GM18861 (cell line): Measurements from ENCODE around the gene CCL15.
"Not testable (repeated sequence)": the region's sequence is repeated elsewhere in the genome, so short reads cannot be mapped to it uniquely, and the experiment has no call there.

Source experiments
- ATAC-seq: cut with Tn5 transposase; IDR thresholded peaks from one replicate; pipeline ENCODE4 v1.9.1; 2021; ENCODE audit not compliant: unreplicated experiment

The CCL15 gene

DNA sequence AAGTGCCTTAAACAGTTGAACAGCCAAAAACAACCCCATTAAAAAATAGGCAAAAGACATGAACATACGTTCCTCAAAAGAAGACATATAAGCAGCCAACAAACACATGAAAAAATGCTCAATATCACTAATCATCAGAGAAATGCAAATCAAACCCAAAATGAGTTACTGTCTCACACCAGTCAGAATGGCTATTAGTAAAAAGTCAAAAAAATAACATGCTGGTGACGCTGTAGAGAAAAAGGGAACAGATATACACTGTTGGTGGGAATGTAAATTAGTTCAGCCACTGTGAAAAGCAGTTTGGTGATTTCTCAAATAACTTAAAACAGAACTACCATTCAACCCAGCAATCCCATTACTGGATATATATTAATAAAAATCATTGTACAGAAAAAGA is 6.0 kb downstream of the CCL15 start:
- not testable (repeated sequence) for ATAC-seq

DNA sequence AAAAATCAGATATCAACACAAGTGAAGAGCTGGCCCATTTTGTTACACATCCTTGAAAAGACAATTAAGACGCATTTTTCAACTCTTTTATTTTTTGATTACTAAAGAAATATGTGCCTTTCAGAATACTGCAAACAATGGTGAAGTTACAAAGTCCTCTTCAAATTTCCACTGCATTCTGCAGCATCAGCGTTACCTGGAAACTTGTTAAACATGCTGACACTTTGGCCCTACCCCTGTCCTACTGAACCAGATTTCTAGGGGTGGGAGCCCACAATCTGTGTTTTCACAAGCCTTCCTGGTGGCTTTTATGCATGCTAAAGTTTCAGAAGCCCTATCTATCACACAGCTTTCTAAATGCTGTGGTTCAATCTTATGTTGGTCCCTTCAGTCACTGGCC is 10.3 kb downstream of the CCL15 start:
- ATAC-seq: no peak

DNA sequence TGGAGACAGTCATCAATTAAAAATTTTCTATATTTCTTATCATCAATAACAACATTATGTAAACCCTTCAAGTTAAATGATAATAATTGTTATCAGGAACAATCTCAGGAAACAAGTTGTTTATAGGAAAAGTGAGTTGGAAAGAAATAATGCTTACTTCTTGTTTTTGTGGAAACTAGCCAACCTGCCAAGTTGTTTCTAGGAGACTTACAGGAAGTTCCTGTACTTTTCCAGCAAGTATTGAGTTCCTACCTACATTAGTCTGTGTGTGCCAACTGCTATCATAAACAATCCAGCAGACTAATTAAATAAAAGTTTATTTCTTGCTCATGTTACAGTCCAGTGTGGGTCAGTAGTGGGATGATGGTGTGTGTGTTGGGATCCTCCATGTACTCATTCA is 13.2 kb downstream of the CCL15 start:
- no peak for ATAC-seq

DNA sequence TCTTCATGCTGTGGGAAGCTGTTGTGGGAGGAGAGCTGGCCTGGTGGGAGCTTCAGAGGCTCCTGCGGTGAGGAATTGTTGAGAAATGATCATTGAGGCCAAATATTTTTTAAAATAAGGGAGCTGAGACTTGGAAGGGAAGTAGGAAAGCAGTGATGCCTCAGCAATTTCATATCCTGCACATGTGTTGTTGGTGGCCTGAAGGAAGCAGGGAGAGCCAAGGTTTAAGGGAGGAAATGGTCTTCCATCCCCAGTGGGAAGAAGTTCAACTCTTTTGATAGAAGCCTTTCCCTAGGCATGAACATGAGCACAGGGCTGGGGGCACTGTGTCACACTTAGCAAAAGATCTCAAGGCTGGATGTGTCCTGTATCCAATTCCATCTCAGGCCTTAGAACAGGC is 14.7 kb downstream of the CCL15 start, which contains the start of gene CCL14:
Gene CCL14, minus strand, starts transcription at position 87 of the 400 bp plus-strand sequence. Its CDS starts 80 bp downstream, at position 7.
- ATAC-seq: no peak

- ATAC-seq: no peak
These were observed 17.2 kb downstream of the CCL15 start for GRCh38 chr17:35984140-35984539.

DNA sequence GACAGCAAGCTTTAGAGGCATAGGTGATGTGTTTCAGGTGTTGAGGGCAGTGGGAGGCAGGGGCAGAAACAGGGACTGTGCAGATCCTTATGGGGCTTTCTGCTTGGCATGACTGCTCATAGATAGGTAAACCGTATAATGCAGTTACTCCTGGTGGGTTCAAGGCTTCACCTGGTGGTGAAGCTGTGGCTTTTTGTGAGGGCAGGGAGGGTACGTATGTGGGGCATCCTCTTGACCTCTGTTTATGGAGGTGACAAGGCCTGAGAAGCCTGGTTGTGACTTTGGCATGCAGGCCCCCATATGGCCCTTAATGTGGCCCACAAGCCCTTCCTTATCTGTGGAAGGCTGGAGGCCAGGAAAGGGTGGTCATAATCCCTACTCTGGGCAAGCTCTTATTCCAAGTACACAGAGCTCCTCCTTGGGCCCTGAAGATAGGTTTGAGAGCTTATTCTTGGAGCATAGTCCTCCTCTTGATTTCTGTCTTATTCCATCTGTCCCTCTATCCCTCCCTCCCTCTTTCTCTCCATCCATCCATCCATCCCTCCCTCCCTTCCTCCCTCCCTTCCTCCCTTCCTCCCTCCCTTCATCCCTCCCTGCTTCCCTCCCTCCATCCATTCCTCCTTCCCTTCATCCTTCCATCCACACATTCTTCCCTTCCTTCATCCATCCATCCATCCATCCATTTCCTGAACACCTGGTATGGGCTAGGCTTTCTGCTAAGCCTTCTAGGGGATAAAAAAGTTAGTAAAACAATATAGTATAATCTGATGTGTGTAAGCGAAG is 18.8 kb downstream of the CCL15 start:
- ATAC-seq: no peak

DNA sequence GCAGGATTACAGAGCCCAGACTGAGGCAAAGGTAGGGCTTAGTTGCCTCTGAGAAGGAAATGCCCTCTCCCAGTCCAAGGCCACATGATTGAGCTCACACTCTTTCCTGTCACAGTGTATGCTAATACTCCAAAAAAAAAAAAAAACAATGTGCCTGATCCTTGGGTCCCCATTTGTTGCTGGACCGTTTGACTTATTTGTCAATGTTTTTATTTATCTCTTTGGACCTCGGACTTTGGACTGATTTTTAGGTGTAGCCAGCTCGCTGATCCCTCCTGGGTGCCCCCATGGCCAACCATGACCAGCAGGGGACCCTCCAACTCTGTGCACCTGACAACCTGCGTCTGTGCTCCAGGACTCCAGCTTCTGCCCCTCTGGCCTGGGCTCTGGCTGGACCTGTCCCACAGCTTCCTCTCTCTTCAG is 19.4 kb downstream of the CCL15 start:
- no peak for ATAC-seq

- ATAC-seq: no peak
These were observed 20.1 kb downstream of the CCL15 start, which contains the start of gene CCL16 for GRCh38 chr17:35981246-35981645. Gene CCL16, minus strand, starts transcription at chr17:35981497. Its CDS starts 77 bp downstream, at chr17:35981420.

DNA sequence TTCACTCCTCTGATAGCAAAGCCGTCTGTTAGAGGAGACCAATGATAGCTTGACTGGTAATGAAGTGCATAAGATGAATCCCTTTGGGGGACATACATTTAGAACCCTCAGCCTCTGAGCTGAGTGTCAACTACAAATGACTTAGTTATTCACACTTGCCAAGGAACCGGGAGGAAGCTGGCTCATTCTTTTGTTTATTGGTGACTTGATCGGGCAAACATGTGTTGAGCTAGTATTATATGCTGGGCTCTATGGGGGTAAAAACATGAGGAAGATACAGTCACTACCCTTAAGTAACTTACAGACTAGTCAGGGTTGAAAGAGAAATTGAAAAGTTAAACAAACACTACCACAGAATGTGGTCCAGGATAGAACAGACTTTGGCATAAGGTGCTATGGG is 23.0 kb downstream of the CCL15 start:
- ATAC-seq: no peak

DNA sequence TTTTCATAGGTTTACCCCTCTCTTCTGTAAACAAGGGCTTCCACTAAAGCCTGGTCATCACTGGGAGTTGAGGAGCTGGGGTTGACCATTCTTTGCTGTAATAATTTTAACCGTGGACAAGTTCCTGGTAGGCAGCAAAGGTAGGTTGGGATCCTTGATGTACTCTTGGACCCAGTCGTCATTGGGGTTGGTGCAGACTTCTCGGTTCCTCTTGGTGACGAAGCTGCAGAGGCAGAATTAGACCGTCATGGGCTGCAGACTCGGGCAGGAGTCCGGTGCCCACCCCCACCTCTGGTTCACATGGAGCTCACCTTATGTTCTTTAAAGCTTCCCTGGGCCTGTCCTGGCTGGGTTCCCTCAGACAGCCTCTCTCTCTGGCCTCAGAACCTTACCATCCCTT is 23.8 kb downstream of the CCL15 start:
- no peak for ATAC-seq

DNA sequence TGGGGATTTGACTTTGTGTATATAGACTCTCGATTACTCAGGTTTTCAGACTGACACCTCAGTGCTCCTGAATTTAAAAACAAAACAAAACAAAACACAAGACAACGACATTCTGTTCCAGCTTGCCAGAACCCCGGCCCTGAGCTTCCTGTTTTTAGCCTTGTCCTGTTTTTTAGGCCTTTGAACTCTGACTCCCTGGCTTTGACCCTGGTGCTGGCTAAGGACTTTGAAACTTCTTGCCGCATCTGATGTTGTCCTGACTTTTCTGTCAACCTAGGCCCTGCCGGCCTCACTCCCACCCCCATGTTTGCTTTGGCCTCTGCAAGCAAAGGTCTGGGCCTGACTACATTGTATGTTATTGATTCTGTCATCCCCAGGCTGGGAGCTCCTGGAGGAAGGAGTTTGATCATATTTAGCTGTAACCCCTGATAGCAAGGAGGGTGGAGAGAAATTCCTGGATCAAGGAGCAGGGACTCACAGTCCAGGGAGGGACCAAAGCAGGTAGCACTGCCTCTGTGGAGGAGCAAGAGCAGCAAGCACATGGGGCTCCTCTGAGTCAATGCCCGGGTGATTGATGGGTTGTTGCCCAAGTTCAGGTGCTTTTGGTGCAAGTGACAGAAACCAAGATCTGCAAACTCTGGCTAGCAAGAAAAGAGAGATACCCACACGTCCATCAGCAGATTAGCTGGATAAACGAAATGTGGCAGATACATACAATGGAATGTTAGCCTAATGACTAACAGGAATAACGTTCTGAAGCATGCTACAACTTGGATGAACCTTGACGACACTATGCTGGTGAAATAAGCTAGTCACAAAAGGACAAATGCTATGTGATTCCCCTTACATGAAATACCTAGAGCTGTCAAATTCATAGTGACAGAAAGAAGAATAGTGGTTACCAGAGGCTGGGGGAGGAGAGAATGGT is 27.8 kb downstream of the CCL15 start:
- no peak for ATAC-seq

DNA sequence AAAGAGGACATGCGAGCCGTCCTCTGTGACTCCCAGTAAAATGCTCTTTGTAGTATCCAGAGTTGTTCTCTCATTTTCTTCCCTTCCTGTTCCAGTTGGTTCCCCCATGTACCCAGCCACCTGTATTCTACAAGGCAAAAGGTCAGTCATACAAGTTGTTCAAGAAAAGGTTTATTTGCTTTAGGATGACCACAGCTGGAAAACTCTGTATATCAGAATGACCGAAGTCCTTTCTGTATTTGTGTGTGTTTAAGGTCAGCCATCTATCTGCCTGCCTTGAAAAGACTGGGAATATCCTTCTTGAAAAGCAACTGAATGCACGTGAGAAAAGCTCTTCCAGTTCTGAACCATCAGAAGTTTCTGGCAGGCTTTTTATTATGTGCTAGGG is 28.4 kb downstream of the CCL15 start:
- ATAC-seq: no peak

- no peak for ATAC-seq
These were observed 28.8 kb downstream of the CCL15 start for GRCh38 chr17:35972535-35972934.

- no peak for ATAC-seq
These were observed 29.3 kb downstream of the CCL15 start for GRCh38 chr17:35972066-35972465.

GRCh38 chr17:35969558-35970380 is 31.6 kb downstream of the CCL15 start:
- ATAC-seq: no peak

DNA sequence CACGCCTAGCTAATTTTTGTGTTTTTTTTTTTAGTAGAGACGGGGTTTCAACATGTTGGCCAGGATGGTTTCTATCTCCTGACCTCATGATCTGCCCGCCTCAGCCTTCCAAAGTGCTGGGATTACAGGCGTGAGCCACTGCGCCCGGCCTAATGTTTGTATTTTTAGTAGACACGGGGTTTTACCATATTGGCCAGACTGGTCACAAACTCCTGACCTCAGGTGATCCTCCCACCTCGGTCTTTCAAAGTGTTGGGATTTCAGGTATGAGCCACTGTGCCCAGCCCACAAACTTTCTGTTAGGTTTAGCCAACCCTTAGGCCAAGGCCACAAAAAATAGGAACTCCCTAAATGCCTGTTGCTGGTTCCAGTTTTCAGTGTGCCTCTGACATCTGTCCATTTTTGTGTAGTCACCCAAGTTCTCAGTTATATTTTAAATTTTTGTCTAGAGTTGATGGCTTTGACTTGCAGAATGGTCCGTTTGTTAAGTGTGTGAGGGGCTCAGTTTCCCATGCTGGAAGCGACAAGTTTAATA is 32.8 kb downstream of the CCL15 start:
- ATAC-seq: no peak

DNA sequence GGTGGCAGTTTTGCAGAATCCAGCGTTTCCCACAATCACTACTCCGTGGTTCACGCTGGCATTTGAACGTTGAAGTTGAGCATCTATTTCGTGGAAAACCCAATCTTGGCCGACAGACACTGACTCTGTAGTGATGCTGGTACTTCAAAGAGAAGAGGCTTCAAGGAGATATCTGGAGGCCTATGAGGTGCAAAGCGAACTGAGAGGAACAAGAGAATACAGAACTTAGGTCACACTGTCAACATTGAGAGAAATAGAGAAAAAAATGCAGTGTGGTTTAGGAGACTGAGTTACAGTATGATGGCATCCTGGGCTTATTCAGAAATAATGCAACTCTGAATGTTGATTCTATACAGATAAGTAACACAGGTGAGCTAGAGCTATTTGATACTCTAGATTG is 36.1 kb downstream of the CCL15 start:
- ATAC-seq: no peak

DNA sequence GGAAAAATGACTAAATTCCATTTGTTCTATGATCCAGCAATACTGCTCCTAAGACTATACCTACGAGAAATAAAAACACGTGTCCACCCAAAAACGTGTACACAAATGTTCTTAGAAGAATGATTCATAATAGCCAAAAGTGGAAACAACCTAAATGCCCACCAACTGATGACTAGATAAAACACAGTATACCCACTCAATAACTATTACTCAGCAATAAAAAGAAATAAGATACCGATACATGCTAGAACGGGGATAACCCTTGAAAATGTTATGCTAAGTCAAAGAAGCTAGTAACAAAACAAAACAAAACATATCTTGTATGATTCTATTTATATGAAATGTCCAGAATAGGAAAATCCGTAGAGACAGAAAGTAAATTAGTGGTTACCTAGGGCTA is 37.7 kb downstream of the CCL15 start:
- no peak for ATAC-seq

GRCh38 chr17:35953720-35954119 is 47.6 kb downstream of the CCL15 start:
- no peak for ATAC-seq

- no peak for ATAC-seq
These were observed 52.0 kb downstream of the CCL15 start for GRCh38 chr17:35949401-35949800.

- ATAC-seq: no peak
These were observed 53.3 kb downstream of the CCL15 start for GRCh38 chr17:35948092-35948491.
